ENCODE data around the gene MIER2.
A peak's percentile ranks its signal among the peaks of the same experiment; 100 is the strongest.

The MIER2 gene

GRCh38 chr19:341386-342127 is 3.0 kb downstream of the MIER2 start:
- H3K36me3 ChIP-seq (ENCODE audit: control insufficient read depth in 2 of 2, insufficient read depth in 2 of 2, low read length in 2 of 2), result peaks cover 0 to 3% of the 10 kb centered on the region in 2 donors
- peaks cover 36% of the 10 kb centered on the region for H3K4me1 ChIP-seq (ENCODE audit: control insufficient read depth, insufficient read depth, low read length)
- peak overlapping the region; percentile 40 to 71 for H3K4me3 ChIP-seq (ENCODE audit: low read length in 2 of 2)
- H3K27me3 ChIP-seq (ENCODE audit: control insufficient read depth in 1 of 2, insufficient read depth in 2 of 2, low read length in 2 of 2), result peaks cover 0 to 2% of the 10 kb centered on the region in 2 donors
- no peaks in the 10 kb centered on the region for H3K9me3 ChIP-seq (ENCODE audit: control insufficient read depth in 2 of 2, low read length in 2 of 2)
- no peak overlapping the region for H3K9ac ChIP-seq (ENCODE audit: low read length in 2 of 2)
- H3K27ac ChIP-seq (ENCODE audit: low read length), result no peak overlapping the region

- Histone ChIP-seq H3K9ac (ENCODE audit: low read length in 2 of 2) (no peak overlapping the region), H3K27ac (ENCODE audit: low read length) (no peak overlapping the region), H3K4me3 (ENCODE audit: low read length in 2 of 2) (peak overlapping the region in 1 of 2 donors; percentile 40)
These were observed 3.8 kb downstream of the MIER2 start for GRCh38 chr19:340620-341385.

GRCh38 chr19:339262-339887 is 5.2 kb downstream of the MIER2 start:
- Histone ChIP-seq H3K27me3 (ENCODE audit: control insufficient read depth in 1 of 2, insufficient read depth in 2 of 2, low read length in 2 of 2) (no peaks in the 10 kb centered on the region), H3K4me1 (ENCODE audit: control insufficient read depth, insufficient read depth, low read length) (peaks cover 35% of the 10 kb centered on the region), H3K9ac (ENCODE audit: low read length in 2 of 2) (no peak overlapping the region), H3K36me3 (ENCODE audit: control insufficient read depth in 2 of 2, insufficient read depth in 2 of 2, low read length in 2 of 2) (peaks cover 1 to 9% of the 10 kb centered on the region in 2 donors), H3K4me3 (ENCODE audit: low read length in 2 of 2) (no peak overlapping the region), H3K9me3 (ENCODE audit: control insufficient read depth in 2 of 2, low read length in 2 of 2) (no peaks in the 10 kb centered on the region), H3K27ac (ENCODE audit: low read length) (no peak overlapping the region)

More at GRCh38 chr19:340620-341385, 3.8 kb downstream of the MIER2 start:
- peaks cover 0 to 2% of the 10 kb centered on the region in 2 donors for H3K27me3 ChIP-seq (ENCODE audit: control insufficient read depth in 1 of 2, insufficient read depth in 2 of 2, low read length in 2 of 2)
- H3K36me3 ChIP-seq (ENCODE audit: control insufficient read depth in 2 of 2, insufficient read depth in 2 of 2, low read length in 2 of 2), result peaks cover 0 to 3% of the 10 kb centered on the region in 2 donors
- H3K4me1 ChIP-seq (ENCODE audit: control insufficient read depth, insufficient read depth, low read length), result peaks cover 38% of the 10 kb centered on the region
- no peaks in the 10 kb centered on the region for H3K9me3 ChIP-seq (ENCODE audit: control insufficient read depth in 2 of 2, low read length in 2 of 2)

- no peak overlapping the region for H3K4me3 ChIP-seq (ENCODE audit: low read length in 2 of 2)
- H3K36me3 ChIP-seq (ENCODE audit: control insufficient read depth in 2 of 2, insufficient read depth in 2 of 2, low read length in 2 of 2), result peaks cover 6 to 13% of the 10 kb centered on the region in 2 donors
- no peaks in the 10 kb centered on the region for H3K27me3 ChIP-seq (ENCODE audit: control insufficient read depth in 1 of 2, insufficient read depth in 2 of 2, low read length in 2 of 2)
- H3K9ac ChIP-seq (ENCODE audit: low read length in 2 of 2), result no peak overlapping the region
- no peak overlapping the region for H3K27ac ChIP-seq (ENCODE audit: low read length)
- H3K4me1 ChIP-seq (ENCODE audit: control insufficient read depth, insufficient read depth, low read length), result peaks cover 30% of the 10 kb centered on the region
- no peaks in the 10 kb centered on the region for H3K9me3 ChIP-seq (ENCODE audit: control insufficient read depth in 2 of 2, low read length in 2 of 2)
These were observed 6.2 kb downstream of the MIER2 start for GRCh38 chr19:338421-338820.

- peaks cover 9 to 14% of the 10 kb centered on the region in 2 donors for H3K36me3 ChIP-seq (ENCODE audit: control insufficient read depth in 2 of 2, insufficient read depth in 2 of 2, low read length in 2 of 2)
- H3K27ac ChIP-seq (ENCODE audit: low read length), result no peak overlapping the region
- H3K9ac ChIP-seq (ENCODE audit: low read length in 2 of 2), result no peak overlapping the region
- H3K27me3 ChIP-seq (ENCODE audit: control insufficient read depth in 1 of 2, insufficient read depth in 2 of 2, low read length in 2 of 2), result no peaks in the 10 kb centered on the region
- H3K9me3 ChIP-seq (ENCODE audit: control insufficient read depth in 2 of 2, low read length in 2 of 2), result no peaks in the 10 kb centered on the region
- peaks cover 9% of the 10 kb centered on the region for H3K4me1 ChIP-seq (ENCODE audit: control insufficient read depth, insufficient read depth, low read length)
- H3K4me3 ChIP-seq (ENCODE audit: low read length in 2 of 2), result no peak overlapping the region
These were observed 8.5 kb downstream of the MIER2 start for GRCh38 chr19:336067-336614.

- Histone ChIP-seq H3K9me3 (ENCODE audit: control insufficient read depth in 2 of 2, low read length in 2 of 2) (no peaks in the 10 kb centered on the region), H3K27ac (ENCODE audit: low read length) (no peak overlapping the region), H3K4me1 (ENCODE audit: control insufficient read depth, insufficient read depth, low read length) (peaks cover 3% of the 10 kb centered on the region), H3K4me3 (ENCODE audit: low read length in 2 of 2) (no peak overlapping the region), H3K27me3 (ENCODE audit: control insufficient read depth in 1 of 2, insufficient read depth in 2 of 2, low read length in 2 of 2) (no peaks in the 10 kb centered on the region), H3K36me3 (ENCODE audit: control insufficient read depth in 2 of 2, insufficient read depth in 2 of 2, low read length in 2 of 2) (peaks cover 14 to 18% of the 10 kb centered on the region in 2 donors), H3K9ac (ENCODE audit: low read length in 2 of 2) (no peak overlapping the region)
These were observed 9.0 kb downstream of the MIER2 start for GRCh38 chr19:335486-336066.

GRCh38 chr19:335072-335471 is 9.5 kb downstream of the MIER2 start:
- Histone ChIP-seq H3K36me3 (ENCODE audit: control insufficient read depth in 2 of 2, insufficient read depth in 2 of 2, low read length in 2 of 2) (peaks cover 16 to 18% of the 10 kb centered on the region in 2 donors), H3K4me3 (ENCODE audit: low read length in 2 of 2) (no peak overlapping the region), H3K4me1 (ENCODE audit: control insufficient read depth, insufficient read depth, low read length) (peaks cover 2% of the 10 kb centered on the region), H3K9me3 (ENCODE audit: control insufficient read depth in 2 of 2, low read length in 2 of 2) (no peaks in the 10 kb centered on the region), H3K27ac (ENCODE audit: low read length) (no peak overlapping the region), H3K27me3 (ENCODE audit: control insufficient read depth in 1 of 2, insufficient read depth in 2 of 2, low read length in 2 of 2) (no peaks in the 10 kb centered on the region), H3K9ac (ENCODE audit: low read length in 2 of 2) (no peak overlapping the region)

- H3K4me1 ChIP-seq (ENCODE audit: control insufficient read depth, insufficient read depth, low read length), result peaks cover 2% of the 10 kb centered on the region
- peaks cover 21 to 24% of the 10 kb centered on the region in 2 donors for H3K36me3 ChIP-seq (ENCODE audit: control insufficient read depth in 2 of 2, insufficient read depth in 2 of 2, low read length in 2 of 2)
- no peak overlapping the region for H3K4me3 ChIP-seq (ENCODE audit: low read length in 2 of 2)
These were observed 10.1 kb downstream of the MIER2 start for GRCh38 chr19:334296-335071.

GRCh38 chr19:330503-330902 is 14.1 kb downstream of the MIER2 start:
- no peaks in the 10 kb centered on the region for H3K27me3 ChIP-seq (ENCODE audit: control insufficient read depth in 1 of 2, insufficient read depth in 2 of 2, low read length in 2 of 2)
- no peak overlapping the region for H3K4me3 ChIP-seq (ENCODE audit: low read length in 2 of 2)
- H3K36me3 ChIP-seq (ENCODE audit: control insufficient read depth in 2 of 2, insufficient read depth in 2 of 2, low read length in 2 of 2), result peaks cover 51 to 60% of the 10 kb centered on the region in 2 donors
- no peaks in the 10 kb centered on the region for H3K4me1 ChIP-seq (ENCODE audit: control insufficient read depth, insufficient read depth, low read length)
- no peak overlapping the region for H3K27ac ChIP-seq (ENCODE audit: low read length)
- peaks cover 0 to 3% of the 10 kb centered on the region in 2 donors for H3K9me3 ChIP-seq (ENCODE audit: control insufficient read depth in 2 of 2, low read length in 2 of 2)
- H3K9ac ChIP-seq (ENCODE audit: low read length in 2 of 2), result no peak overlapping the region

More at GRCh38 chr19:334296-335071, 10.1 kb downstream of the MIER2 start:
- H3K27me3 ChIP-seq (ENCODE audit: control insufficient read depth in 1 of 2, insufficient read depth in 2 of 2, low read length in 2 of 2), result no peaks in the 10 kb centered on the region
- no peak overlapping the region for H3K27ac ChIP-seq (ENCODE audit: low read length)
- H3K9me3 ChIP-seq (ENCODE audit: control insufficient read depth in 2 of 2, low read length in 2 of 2), result no peaks in the 10 kb centered on the region
- H3K9ac ChIP-seq (ENCODE audit: low read length in 2 of 2), result no peak overlapping the region

Data from stomach smooth muscle (tissue), 2 donors.